ENCODE results near the gene ADGB. TPM values are rescaled to one million over a fixed set of nuclear protein-coding genes. Genes with fewer than 3 reads are reported as not detected.

ADGB gene
- total and polyA plus RNA-seq, 2 of the 13 experiments (the other 11 are each of a cell fraction or from before 2014, with no cell fraction given), result not detected

- in situ Hi-C loops (cut with HindIII; ENCODE audit: extremely low pct_ligation_motif_present, low pct_unique_long_range_greater_than_20kb) (no loop called here), intact Hi-C loops (cut with micrococcal nuclease; ENCODE audit: unreplicated experiment) (no loop called here)
- ATAC-seq (no peak), FAIRE-seq (no peak), DNase-seq (ENCODE audit: low spot score) (no peak)
- Histone ChIP-seq H2AFZ (ENCODE audit: low read length) (no peak overlapping the region), H3K4me1 (ENCODE audit: insufficient read depth, low read length) (no peaks in the 10 kb centered on the region), H3K9me3 (ENCODE audit: low read length) (no peaks in the 10 kb centered on the region), H3K4me3 (replicated peaks in 1 of 3; ENCODE audit: insufficient read depth in 1 of 3, low read depth in 2 of 3, low read length in 3 of 3) (no peak overlapping the region), H3K79me2 (ENCODE audit: insufficient read depth, low read length) (no peaks in the 10 kb centered on the region), H3K27me3 (ENCODE audit: control insufficient read depth in 1 of 2, insufficient read depth in 2 of 2, low read length in 2 of 2) (no peaks in the 10 kb centered on the region), H4K20me1 (ENCODE audit: insufficient read depth, low read length) (no peaks in the 10 kb centered on the region), H3K36me3 (replicated peaks in 1 of 2; ENCODE audit: control insufficient read depth in 1 of 2, insufficient read depth in 2 of 2, low read length in 2 of 2) (no peaks in the 10 kb centered on the region), H3K4me2 (ENCODE audit: low read depth, low read length) (no peak overlapping the region), H3K27ac (ENCODE audit: extremely low read length, insufficient read depth, low read length) (no peak overlapping the region), H3K9ac (ENCODE audit: insufficient read depth, low read depth, low read length) (no peak overlapping the region)
- CTCF ChIA-PET (ENCODE audit: low intra/inter-chr PET ratio, low total read pairs), result no interaction called here
- no TSS peak for BruUV-seq (replicated peaks)
- 39% methylated on average over 1 of the region's 1 CpG for WGBS (ENCODE audit: low lambda C conversion rate)
- POLR2A ChIA-PET, result no interaction called here
- TF ChIP-seq ELF1 (CRISPR knock-in tag; IDR thresholded peaks at IDR 0.05), result no peak
- no peak for TF ChIP-seq ARID5B (CRISPR knock-in tag; IDR thresholded peaks at IDR 0.05)
- no peak for TF ChIP-seq JDP2 (CRISPR knock-in tag; IDR thresholded peaks at IDR 0.05; ENCODE audit: borderline replicate concordance)
- TF ChIP-seq ZEB1 (IDR thresholded peaks at IDR 0.05; ENCODE audit: insufficient replicate concordance, low read depth), result no peak
- TF ChIP-seq AKAP8 (CRISPR knock-in tag; IDR thresholded peaks at IDR 0.05), result no peak
- no peak for TF ChIP-seq ZNF558 (CRISPR knock-in tag; IDR thresholded peaks at IDR 0.05; ENCODE audit: borderline replicate concordance)
- no peak for TF ChIP-seq ZNF484 (CRISPR knock-in tag; IDR thresholded peaks at IDR 0.05; ENCODE audit: borderline replicate concordance, low read depth)
- no peak for TF ChIP-seq MED1 (CRISPR knock-in tag; IDR thresholded peaks at IDR 0.05)
- TF ChIP-seq ZSCAN20 (CRISPR knock-in tag; IDR thresholded peaks at IDR 0.05; ENCODE audit: borderline replicate concordance), result no peak
- no peak for TF ChIP-seq SCMH1 (CRISPR knock-in tag; IDR thresholded peaks at IDR 0.05; ENCODE audit: borderline replicate concordance)
- TF ChIP-seq ZMYM4 (CRISPR knock-in tag; IDR thresholded peaks at IDR 0.05), result no peak
- no peak for TF ChIP-seq MLXIP (CRISPR knock-in tag; IDR thresholded peaks at IDR 0.05; ENCODE audit: borderline replicate concordance)
- no peak for TF ChIP-seq TFDP2 (CRISPR knock-in tag; IDR thresholded peaks at IDR 0.05)
- TF ChIP-seq PRMT3 (CRISPR knock-in tag; IDR thresholded peaks at IDR 0.05; ENCODE audit: borderline replicate concordance, low read depth), result no peak
- TF ChIP-seq ZBTB7A (CRISPR knock-in tag; IDR thresholded peaks at IDR 0.05), result no peak
- no peak for TF ChIP-seq ZNF775 (CRISPR knock-in tag; IDR thresholded peaks at IDR 0.05; ENCODE audit: borderline replicate concordance)
- TF ChIP-seq ZNF691 (CRISPR knock-in tag; IDR thresholded peaks at IDR 0.05; ENCODE audit: borderline replicate concordance, low read depth), result no peak
Observed at GRCh38 chr6:146590492-146590891, 8.3 kb upstream of the ADGB start.

All from HepG2 (cell line).